ENCODE measurements around the gene GATA3.

GATA3 gene

GRCh38 chr10:8066797-8067196, 12.3 kb downstream of the GATA3 start:
- no peak overlapping the region for H3K4me3 ChIP-seq (ENCODE audit: low read depth, low read length)
- no peak for TF ChIP-seq CTCF (IDR thresholded peaks at IDR 0.05; ENCODE audit: insufficient read depth, low read depth, low read length, missing control alignments)
- no peak for DNase-seq (ENCODE audit: low read depth)

GRCh38 chr10:8069108-8069507, 14.6 kb downstream of the GATA3 start:
- H3K4me3 ChIP-seq (ENCODE audit: low read depth, low read length) = no peak overlapping the region
- DNase-seq (ENCODE audit: low read depth) = peak; percentile 28
- no peak for TF ChIP-seq CTCF (IDR thresholded peaks at IDR 0.05; ENCODE audit: insufficient read depth, low read depth, low read length, missing control alignments)

GRCh38 chr10:8069627-8070026, 15.1 kb downstream of the GATA3 start:
- no peak for TF ChIP-seq CTCF (IDR thresholded peaks at IDR 0.05; ENCODE audit: insufficient read depth, low read depth, low read length, missing control alignments)
- H3K4me3 ChIP-seq (ENCODE audit: low read depth, low read length) = no peak overlapping the region
- no peak for DNase-seq (ENCODE audit: low read depth)

- no peak for TF ChIP-seq CTCF (IDR thresholded peaks at IDR 0.05; ENCODE audit: insufficient read depth, low read depth, low read length, missing control alignments)
- DNase-seq (ENCODE audit: low read depth) = no peak
- H3K4me3 ChIP-seq (ENCODE audit: low read depth, low read length) = no peak overlapping the region
Observed at GRCh38 chr10:8070440-8070839, 16.0 kb downstream of the GATA3 start.

GRCh38 chr10:8071006-8071405, 16.5 kb downstream of the GATA3 start:
- no peak for DNase-seq (ENCODE audit: low read depth)
- no peak overlapping the region for H3K4me3 ChIP-seq (ENCODE audit: low read depth, low read length)
- no peak for TF ChIP-seq CTCF (IDR thresholded peaks at IDR 0.05; ENCODE audit: insufficient read depth, low read depth, low read length, missing control alignments)

GRCh38 chr10:8071666-8072065, 17.2 kb downstream of the GATA3 start:
- no peak overlapping the region for H3K4me3 ChIP-seq (ENCODE audit: low read depth, low read length)
- no peak for DNase-seq (ENCODE audit: low read depth)
- no peak for TF ChIP-seq CTCF (IDR thresholded peaks at IDR 0.05; ENCODE audit: insufficient read depth, low read depth, low read length, missing control alignments)

GRCh38 chr10:8072211-8072610, 17.7 kb downstream of the GATA3 start:
- TF ChIP-seq CTCF (IDR thresholded peaks at IDR 0.05; ENCODE audit: insufficient read depth, low read depth, low read length, missing control alignments) = no peak
- no peak for DNase-seq (ENCODE audit: low read depth)
- no peak overlapping the region for H3K4me3 ChIP-seq (ENCODE audit: low read depth, low read length)
